Left forelimb (tissue), 1 donor: Measurements from ENCODE around the gene IL24.

Experiments
- DNase-seq: peaks from one replicate; pipeline ENCODE4 v3.0.0-alpha.2; 2018; ENCODE audit warnings: low spot score

The IL24 gene

GRCh38 chr1:206953126-206953525, 55.9 kb downstream of the IL24 start:
- no peak for DNase-seq

GRCh38 chr1:206953626-206954025, 56.4 kb downstream of the IL24 start:
- no peak for DNase-seq
